Stimulated activated CD4-positive, alpha-beta T cell treated with anti-CD3 and anti-CD28 coated beads, Interleukin-2, amount 100 ng/mL, for 48 hours (primary cell): Measurements from ENCODE around the gene CCN5.
"Not testable (repeated sequence)": the region's sequence is repeated elsewhere in the genome, so short reads cannot be mapped to it uniquely, and the experiment has no call there.

Experiments
- DNase-seq, 2 donors: peaks; one replicate each; pipeline ENCODE4 v3.0.0-alpha.2; 2020

Gene CCN5, protein sequence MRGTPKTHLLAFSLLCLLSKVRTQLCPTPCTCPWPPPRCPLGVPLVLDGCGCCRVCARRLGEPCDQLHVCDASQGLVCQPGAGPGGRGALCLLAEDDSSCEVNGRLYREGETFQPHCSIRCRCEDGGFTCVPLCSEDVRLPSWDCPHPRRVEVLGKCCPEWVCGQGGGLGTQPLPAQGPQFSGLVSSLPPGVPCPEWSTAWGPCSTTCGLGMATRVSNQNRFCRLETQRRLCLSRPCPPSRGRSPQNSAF

DNA sequence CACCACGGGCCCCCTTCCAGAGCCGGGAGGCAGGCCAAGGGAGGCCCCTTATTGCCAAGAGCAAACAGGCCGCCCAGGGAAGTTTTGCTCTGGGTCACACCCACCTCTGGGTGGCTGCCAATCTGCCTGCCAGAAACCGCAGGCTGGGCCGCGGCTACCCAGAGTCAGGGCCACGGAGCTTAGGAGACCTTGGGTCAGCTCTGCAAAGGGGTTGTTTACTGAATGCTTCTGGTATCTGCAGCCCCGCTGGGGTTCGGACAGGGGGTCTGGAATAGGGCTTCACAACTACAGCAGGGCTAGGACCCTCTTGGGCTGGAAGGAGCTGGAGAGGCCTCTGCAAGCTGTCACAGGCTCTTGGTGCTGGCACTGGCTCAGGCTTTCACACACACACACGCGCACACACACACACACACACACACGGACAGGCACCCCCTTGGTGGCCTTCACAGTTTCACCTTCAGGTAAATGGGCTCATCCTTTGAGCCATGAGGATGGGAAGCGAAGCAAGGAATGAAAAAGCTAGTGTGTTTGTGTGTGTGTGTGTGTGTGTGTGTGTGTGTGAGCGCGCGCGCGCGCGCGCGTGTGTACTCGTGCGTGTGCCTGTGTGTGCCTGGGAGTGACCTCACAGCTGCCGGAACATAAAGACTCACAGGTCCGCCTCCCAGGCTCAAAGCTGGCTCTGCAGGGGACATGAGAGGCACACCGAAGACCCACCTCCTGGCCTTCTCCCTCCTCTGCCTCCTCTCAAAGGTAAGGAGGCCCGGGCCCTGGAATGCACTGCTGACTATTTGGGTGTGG lies at the start of gene CCN5:
CCN5 (plus strand) TSS at position 669 of the 798 bp plus-strand sequence; CDS start at position 691, 22 bp downstream.
- no peak for DNase-seq

- no peak for DNase-seq
These were observed 49.1 kb upstream of the CCN5 start for GRCh38 chr20:44666066-44666465.

- not testable (repeated sequence) for DNase-seq
These were observed 44.3 kb upstream of the CCN5 start for GRCh38 chr20:44670851-44671250.

- DNase-seq, result peak; percentile 47 to 51
These were observed 43.6 kb upstream of the CCN5 start for GRCh38 chr20:44671541-44671940.

GRCh38 chr20:44672318-44672902 lies 42.8 kb upstream of the CCN5 start:
- not testable (repeated sequence) for DNase-seq

GRCh38 chr20:44678242-44678641 lies 36.9 kb upstream of the CCN5 start:
- no peak for DNase-seq

- DNase-seq, result no peak
These were observed 36.1 kb upstream of the CCN5 start for GRCh38 chr20:44678990-44679611.

DNA sequence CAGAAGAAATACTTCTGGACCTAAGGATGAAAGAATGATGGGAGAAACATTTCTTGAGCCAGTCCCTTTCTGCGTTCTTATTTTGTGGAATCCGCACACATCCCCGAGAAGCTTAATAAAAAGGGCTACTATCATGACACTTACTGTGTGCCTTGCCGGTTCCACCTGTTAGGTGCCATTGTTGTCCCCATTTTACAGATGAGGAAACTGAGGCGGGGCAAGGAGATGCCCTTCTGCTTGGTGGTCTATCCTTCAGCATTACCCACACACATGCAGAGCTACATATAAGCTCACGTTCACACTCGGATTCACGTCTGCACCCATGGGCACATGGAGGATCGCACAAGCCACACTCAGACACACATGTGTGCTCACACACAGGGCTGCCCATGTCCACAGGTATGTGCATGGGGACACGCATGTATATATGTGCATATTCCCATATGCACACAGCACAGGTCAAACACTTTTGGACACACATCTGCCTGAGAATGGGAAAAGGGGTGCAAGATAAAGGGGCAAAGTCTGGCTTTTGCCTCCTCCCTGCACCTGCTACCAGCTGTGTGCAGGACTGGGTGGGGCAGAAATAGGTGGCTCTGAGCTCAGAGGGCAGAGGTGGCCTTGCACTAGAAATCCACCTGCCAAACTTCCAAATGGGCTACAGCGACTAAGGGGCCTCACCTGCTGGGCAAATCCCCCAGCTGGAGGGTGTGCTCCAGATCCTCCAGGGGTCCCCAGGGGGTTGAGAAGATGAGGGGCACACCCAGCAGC lies 33.2 kb upstream of the CCN5 start:
- DNase-seq, result no peak

GRCh38 chr20:44683263-44684046 lies 31.7 kb upstream of the CCN5 start:
- peak in 1 of 2 donors; percentile 52 for DNase-seq

DNA sequence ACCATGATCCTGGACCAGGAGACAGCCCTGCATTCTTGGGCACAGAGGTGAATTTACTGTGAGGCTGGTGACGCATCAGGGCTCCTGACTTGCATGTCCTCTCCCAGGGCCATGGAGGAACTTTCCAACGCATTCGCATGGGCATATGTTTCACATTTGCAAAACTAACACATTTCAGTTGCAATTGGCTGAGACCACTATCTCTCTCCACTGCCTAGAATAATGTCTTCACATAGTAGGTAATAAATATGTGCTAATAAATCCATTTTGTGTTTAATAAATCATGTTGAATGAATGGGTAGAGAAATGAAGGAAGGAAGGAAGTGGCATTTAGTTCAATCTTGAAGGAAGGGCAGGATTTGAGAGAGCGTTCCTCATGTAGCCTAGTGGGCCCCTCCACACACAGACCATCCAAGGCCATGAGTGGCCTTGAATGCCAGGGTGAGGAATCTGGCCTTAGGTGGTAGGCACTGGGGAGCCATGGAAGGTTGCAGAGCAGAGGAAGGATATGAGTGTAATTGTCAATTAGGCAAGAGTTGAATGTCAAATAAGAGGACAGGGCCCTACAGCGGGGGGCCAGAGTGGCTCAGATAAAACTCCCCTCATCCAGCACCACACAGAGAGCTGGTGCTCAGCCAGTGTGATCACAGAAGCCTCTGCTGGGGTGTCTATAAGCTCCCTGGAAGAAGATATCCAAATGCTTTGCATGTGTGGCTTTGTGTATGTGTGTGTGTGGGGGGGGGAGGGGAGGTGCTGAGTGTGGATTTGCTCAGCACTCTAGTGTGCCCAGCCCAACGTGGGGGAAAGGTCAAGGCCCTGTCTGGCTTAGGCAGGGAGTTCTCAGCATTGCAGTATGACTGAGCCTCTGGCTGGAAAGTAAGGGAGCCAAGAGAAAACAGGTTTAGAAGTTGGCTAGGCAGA lies 30.9 kb upstream of the CCN5 start:
- DNase-seq, result no peak

- no peak for DNase-seq
These were observed 28.2 kb upstream of the CCN5 start for GRCh38 chr20:44686934-44687333.

GRCh38 chr20:44688053-44688625 lies 27.0 kb upstream of the CCN5 start:
- no peak for DNase-seq

GRCh38 chr20:44689809-44690208 lies 25.4 kb upstream of the CCN5 start:
- no peak for DNase-seq

DNA sequence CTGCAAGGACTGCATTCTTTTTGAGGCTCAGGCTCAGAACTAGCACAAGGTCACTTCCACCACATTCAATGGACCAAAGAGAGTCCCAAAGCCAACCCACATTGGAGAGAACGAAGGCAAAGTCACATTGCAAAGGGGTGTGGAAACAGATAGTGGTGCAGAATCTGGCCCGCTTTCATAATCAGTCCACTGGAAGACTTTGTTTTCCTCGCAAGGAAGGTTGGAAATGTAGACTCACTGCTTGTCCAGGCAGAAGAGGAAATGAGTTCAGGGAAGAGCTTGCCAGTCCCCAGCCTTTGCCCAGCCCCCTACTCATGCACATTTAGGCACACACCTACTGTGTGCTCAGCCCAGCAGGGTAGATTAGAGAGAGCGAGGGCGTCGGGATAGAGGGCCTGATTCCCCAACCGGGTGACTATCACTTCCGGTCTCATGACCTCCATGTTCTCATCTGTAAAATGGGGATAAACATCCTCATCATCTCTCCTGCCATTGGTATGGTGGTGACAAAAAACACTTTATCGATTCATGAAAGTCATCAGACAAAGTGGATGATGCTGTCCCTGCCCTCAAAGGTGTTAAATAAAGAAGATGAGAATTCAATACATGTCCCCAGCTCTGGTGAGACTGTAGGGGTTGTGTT lies 24.3 kb upstream of the CCN5 start:
- DNase-seq, result no peak

- no peak for DNase-seq
These were observed 23.4 kb upstream of the CCN5 start for GRCh38 chr20:44691424-44692423.

- no peak for DNase-seq
These were observed 22.2 kb upstream of the CCN5 start for GRCh38 chr20:44692932-44693480.

DNA sequence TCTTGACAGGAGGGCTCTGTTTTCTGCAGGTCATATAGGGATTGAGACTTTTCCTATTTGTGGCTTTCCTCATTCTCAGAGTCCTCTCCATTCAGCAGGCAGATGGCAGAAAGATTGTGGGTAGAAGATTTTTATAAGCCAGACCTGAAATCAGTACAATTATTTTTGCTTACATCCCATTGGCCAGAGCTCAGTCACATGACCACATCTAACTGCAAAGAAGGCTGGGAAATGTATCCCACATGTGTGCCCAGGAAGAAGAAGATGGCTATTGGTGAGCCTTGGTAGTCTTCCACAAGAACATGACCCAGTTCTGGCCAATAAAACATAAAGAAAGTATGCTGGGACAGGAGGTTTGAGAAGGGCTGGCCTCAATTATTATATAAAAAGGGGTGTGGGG lies 21.5 kb upstream of the CCN5 start:
- DNase-seq, result no peak

DNA sequence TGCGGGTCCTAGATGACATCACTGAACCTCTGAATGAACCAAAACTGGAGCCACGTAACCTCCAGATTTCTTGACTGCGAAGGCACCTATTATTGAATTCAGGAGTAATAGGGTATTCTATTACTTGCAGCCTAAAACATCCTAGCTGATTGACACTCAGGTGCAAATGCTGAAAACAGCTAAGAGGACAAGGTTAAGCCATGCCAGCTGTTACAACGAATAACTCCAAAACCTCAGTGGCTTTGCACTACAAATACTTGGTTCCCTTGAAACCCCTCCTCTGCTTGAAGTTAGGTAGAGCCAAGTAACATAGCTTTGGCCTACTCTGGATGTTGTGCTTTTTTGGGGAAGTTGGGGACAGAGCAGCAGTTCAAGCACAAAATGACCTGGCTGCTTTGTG lies 21.0 kb upstream of the CCN5 start:
- DNase-seq, result no peak
